ELF-1 (cell line): ENCODE results near the gene NFYA.

Experiments used
- DNase-seq: peaks from one replicate; pipeline ENCODE4 v3.0.0-alpha.2; 2016; ENCODE audit warnings: low read depth, low spot score

The NFYA gene

GRCh38 chr6:41072836-41073202 lies at the start of gene NFYA:
Gene NFYA, plus strand, starts transcription at chr6:41072974. Its CDS starts 6,116 bp downstream, at chr6:41079090.
- no peak for DNase-seq

GRCh38 chr6:41023114-41023513 lies 49.7 kb upstream of the NFYA start:
- no peak for DNase-seq

GRCh38 chr6:41025966-41026530 lies 46.7 kb upstream of the NFYA start:
- no peak for DNase-seq

- DNase-seq, result no peak
These were observed 45.5 kb upstream of the NFYA start for GRCh38 chr6:41027241-41027640.

GRCh38 chr6:41027799-41028560 lies 44.8 kb upstream of the NFYA start:
- DNase-seq, result peak; percentile 96

- peak; percentile 90 for DNase-seq
These were observed 44.0 kb upstream of the NFYA start for GRCh38 chr6:41028561-41029412.

- no peak for DNase-seq
These were observed 39.9 kb upstream of the NFYA start for GRCh38 chr6:41032830-41033229.

GRCh38 chr6:41033776-41034175 lies 39.0 kb upstream of the NFYA start:
- DNase-seq, result no peak

GRCh38 chr6:41036186-41036585 lies 36.6 kb upstream of the NFYA start:
- no peak for DNase-seq

- no peak for DNase-seq
These were observed 36.2 kb upstream of the NFYA start for GRCh38 chr6:41036601-41037000.

GRCh38 chr6:41037107-41037900 lies 35.5 kb upstream of the NFYA start:
- DNase-seq, result no peak

GRCh38 chr6:41038205-41038604 lies 34.6 kb upstream of the NFYA start:
- no peak for DNase-seq

GRCh38 chr6:41039060-41039998 lies 33.4 kb upstream of the NFYA start, which contains the start of gene UNC5CL:
Gene UNC5CL, minus strand, starts transcription at chr6:41039221. Its CDS starts 4,147 bp downstream, at chr6:41035074.
- DNase-seq, result peak; percentile 72

- no peak for DNase-seq
These were observed 32.5 kb upstream of the NFYA start for GRCh38 chr6:41040101-41040939.

GRCh38 chr6:41040940-41041536 lies 31.7 kb upstream of the NFYA start:
- no peak for DNase-seq

- no peak for DNase-seq
These were observed 30.3 kb upstream of the NFYA start, which contains the start of gene TSPO2 for GRCh38 chr6:41042226-41043055. Gene TSPO2, plus strand, starts transcription at chr6:41042467. Its CDS starts 519 bp downstream, at chr6:41042986.

- DNase-seq, result no peak
These were observed 29.6 kb upstream of the NFYA start for GRCh38 chr6:41043151-41043550.

GRCh38 chr6:41045664-41046063 lies 27.1 kb upstream of the NFYA start:
- DNase-seq, result no peak
